HCT116 (cell line): ENCODE data around the gene FAM168B. TPM values are rescaled to one million over a fixed set of nuclear protein-coding genes. Genes with fewer than 3 reads are reported as not detected.
A peak's percentile ranks its signal among the peaks of the same experiment; 100 is the strongest.

Source experiments
- ATAC-seq: fragments of 200-7000 bp; cut with Tn5 transposase; 2 replicates; pipeline ENCODE4 v1.9.1; 2020; ENCODE audit warnings: mild to moderate bottlenecking, moderate library complexity
- BruUV-seq: library from RNA; stranded (reverse); fragments of 400-500 nt; replicated peaks from 2 replicates; lab custom pipeline; 2021; lab: Mats Ljungman, UMichigan
- CTCF ChIA-PET: fragments of 300-600 bp; sonication (Branson Sonifier 250); formaldehyde crosslinking; loops from one replicate; lab custom pipeline; 2021; ENCODE audit warnings: antibody characterized with exemption; lab: Charles Lee
- POLR2A ChIA-PET: fragments of 300-600, 350-600 bp; sonication (Branson Sonifier 250); formaldehyde crosslinking; loops from one replicate; lab custom pipeline; 2021; ENCODE audit warnings: antibody characterized with exemption; lab: Charles Lee
- RAD21 ChIA-PET, 2 experiments: fragments of 300-600 bp; sonication (Branson Sonifier 250); formaldehyde crosslinking; loops; one replicate each; lab custom pipeline; 2023; ENCODE audit warnings: low total read pairs in 2 of 2; ENCODE audit not compliant: uncharacterized antibody in 2 of 2, unreplicated experiment in 2 of 2, low non-redundant PET in 1 of 2; lab: Charles Lee
- DNase-seq: peaks from one replicate; pipeline ENCODE4 v3.0.0-alpha.2; 2010; ENCODE audit warnings: low read depth, low spot score
- H2AFZ ChIP-seq: fragments of 200-600 bp; shearing (Covaris generic), sonication (generic); 2 replicates; pipeline ENCODE4 v1.6.1; 2017; ENCODE audit warnings: low read depth, mixed run types, mixed read lengths, antibody characterized with exemption, low read length; ENCODE audit not compliant: poor library complexity, severe bottlenecking
- H3K27ac ChIP-seq: 2 replicates; pipeline ENCODE4 v1.5.1; 2012; ENCODE audit warnings: low read depth, low read length
- H3K27me3 ChIP-seq: fragments of 200-600 bp; sonication (generic); 2 replicates; pipeline ENCODE4 v1.6.1; 2016; ENCODE audit warnings: mixed run types, low read length, mixed read lengths; ENCODE audit not compliant: insufficient read depth
- H3K36me3 ChIP-seq, 2 experiments: fragments of 200-500 bp in 1 of 2; fragments of 200-600 bp in 1 of 2; sonication (Bioruptor generic) in 1 of 2; sonication (generic) in 1 of 2; 2 replicates each; pipeline versions ENCODE4 v1.5.1 to v1.6.1; 2014 to 2016; ENCODE audit warnings: low read length in 2 of 2, inconsistent platforms in 1 of 2, mixed read lengths in 1 of 2, mixed run types in 1 of 2; ENCODE audit not compliant: insufficient read depth in 2 of 2, control insufficient read depth in 1 of 2
- H3K4me1 ChIP-seq, 2 experiments: fragments of 200-600 bp in 1 of 2; sonication (generic) in 1 of 2; 2 replicates each; pipeline versions ENCODE4 v1.5.1 to v1.6.1; 2012 to 2017; ENCODE audit warnings: low read length in 2 of 2, inconsistent platforms in 1 of 2, mild to moderate bottlenecking in 1 of 2, mixed read lengths in 1 of 2, mixed run types in 1 of 2, moderate library complexity in 1 of 2; ENCODE audit not compliant: insufficient read depth in 2 of 2, control insufficient read depth in 1 of 2
- H3K4me2 ChIP-seq: fragments of 200-600 bp; sonication (generic); 2 replicates; pipeline ENCODE4 v1.6.1; 2017; ENCODE audit warnings: mixed run types, low read length, mixed read lengths
- H3K4me3 ChIP-seq, 2 experiments: fragments of 200-600 bp in 1 of 2; sonication (generic) in 1 of 2; replicated peaks in 1 of 2; 2 replicates each; pipeline ENCODE4 v1.5.1; 2011 to 2016; ENCODE audit warnings: low read length in 2 of 2, control low read depth in 1 of 2, low read depth in 1 of 2, mild to moderate bottlenecking in 1 of 2, mixed read lengths in 1 of 2, mixed run types in 1 of 2
- H3K79me2 ChIP-seq: fragments of 200-600 bp; sonication (generic); 2 replicates; pipeline ENCODE4 v1.6.1; 2017; ENCODE audit warnings: mild to moderate bottlenecking, mixed run types, low read length, moderate library complexity, mixed read lengths; ENCODE audit not compliant: insufficient read depth
- H3K9ac ChIP-seq: fragments of 200-600 bp; sonication (generic); 2 replicates; pipeline ENCODE4 v1.6.1; 2016; ENCODE audit warnings: low read length, mixed read lengths
- H3K9me2 ChIP-seq: fragments of 200-600 bp; sonication (generic), shearing (Covaris generic); 2 replicates; pipeline ENCODE4 v1.6.1; 2017; ENCODE audit warnings: mixed run types, mild to moderate bottlenecking, moderate library complexity; ENCODE audit not compliant: insufficient read depth
- H3K9me3 ChIP-seq, 2 experiments: fragments of 200-500 bp in 1 of 2; fragments of 200-600 bp in 1 of 2; sonication (Bioruptor generic) in 1 of 2; sonication (generic) in 1 of 2; 2 replicates each; pipeline ENCODE4 v1.6.1; 2014 to 2017; ENCODE audit warnings: low read length in 2 of 2, mixed read lengths in 2 of 2, inconsistent platforms in 1 of 2, low read depth in 1 of 2, mild to moderate bottlenecking in 1 of 2, mixed run types in 1 of 2, moderate library complexity in 1 of 2; ENCODE audit not compliant: control insufficient read depth in 1 of 2, insufficient read depth in 1 of 2
- H4K20me1 ChIP-seq: fragments of 200-600 bp; sonication (generic), shearing (Covaris generic); 2 replicates; pipeline ENCODE4 v1.6.1; 2017; ENCODE audit warnings: mixed run types, mild to moderate bottlenecking, moderate library complexity; ENCODE audit not compliant: insufficient read depth
- EZH2 ChIP-seq: fragments of 200-600 bp; sonication (generic); IDR thresholded peaks from 2 replicates; pipeline ENCODE4 v1.6.1; 2017; ENCODE audit warnings: antibody characterized with exemption, mixed run types
- FOSL1 ChIP-seq: IDR thresholded peaks from 2 replicates; pipeline ENCODE4 v1.6.1; 2012; ENCODE audit warnings: low read depth
- REST ChIP-seq: IDR thresholded peaks from 2 replicates; pipeline ENCODE4 v1.6.1; 2012; ENCODE audit warnings: low read depth
- TCF7L2 ChIP-seq: IDR thresholded peaks from 2 replicates; pipeline ENCODE4 v1.7.0; 2011; ENCODE audit warnings: borderline replicate concordance, inconsistent platforms; ENCODE audit not compliant: insufficient read depth, insufficient read length; ENCODE audit errors: extremely low read depth
- ZBTB33 ChIP-seq: IDR thresholded peaks from 2 replicates; pipeline ENCODE4 v1.6.1; 2011; ENCODE audit warnings: mild to moderate bottlenecking, low read length, moderate library complexity; ENCODE audit not compliant: insufficient replicate concordance; ENCODE audit errors: extremely low read depth
- ZFX ChIP-seq: fragments of 450-650 bp; IDR thresholded peaks from 2 replicates; pipeline ENCODE4 v1.6.1; 2017
- intact Hi-C: fragments of 100-400 bp; cut with micrococcal nuclease; formaldehyde crosslinking; loops from 2 replicates; pipeline ENCODE4 v1.10.0; 2022
- total RNA-seq: library from RNA; stranded (reverse); gene quantifications from one replicate; pipeline ENCODE4 v1.2.1, GENCODE V29; 2021; ENCODE audit not compliant: unreplicated experiment

Gene FAM168B
- total RNA-seq, 1 experiment from 2014 or later, result 94.5 TPM

- RAD21 ChIA-PET, result interaction anchor here in 1 of 2 experiments (0.7 kb wide), 1 partner anchor 305 kb away, joined by 3 read pairs; no protein-coding TSS in a partner anchor
- CTCF ChIA-PET, result interaction anchor here (1.0 kb wide), 1 partner anchor 390 kb away, joined by 3 read pairs; no protein-coding TSS in a partner anchor
- Histone ChIP-seq H3K9me3 (no peaks in the 10 kb centered on the region), H3K9ac (no peak overlapping the region), H3K36me3 (peaks cover 0 to 2% of the 10 kb centered on the region in 2 experiments; a peak in 1 of 4 replicates), H3K4me1 (peaks cover 13 to 18% of the 10 kb centered on the region in 2 experiments), H3K9me2 (no peaks in the 10 kb centered on the region), H3K27me3 (no peaks in the 10 kb centered on the region), H3K27ac (no peak overlapping the region), H3K79me2 (peaks cover 31% of the 10 kb centered on the region), H2AFZ (no peak overlapping the region), H4K20me1 (no peaks in the 10 kb centered on the region), H3K4me2 (no peak overlapping the region), H3K4me3 (no peak overlapping the region)
- no peak for ATAC-seq
- no TSS peak for BruUV-seq
- no peak for DNase-seq
- POLR2A ChIA-PET, result no interaction called here
- intact Hi-C loops, result loop anchor here (10.0 kb wide), 1 partner anchor 308 kb away; no protein-coding TSS in a partner anchor
- TF ChIP-seq ZBTB33, result no peak
Observed at GRCh38 chr2:131103165-131103564, 9.9 kb upstream of the FAM168B start.

GRCh38 chr2:131094463-131095281 is 1.4 kb upstream of the FAM168B start:
- Histone ChIP-seq H3K9ac (no peak overlapping the region), H3K4me3 (peak overlapping the region; percentile 75 to 84; a peak in 3 of 4 replicates), H3K9me3 (no peaks in the 10 kb centered on the region), H3K4me1 (peaks cover 3 to 16% of the 10 kb centered on the region in 2 experiments; a peak in 3 of 4 replicates), H4K20me1 (no peaks in the 10 kb centered on the region), H3K27me3 (no peaks in the 10 kb centered on the region), H2AFZ (no peak overlapping the region), H3K27ac (no peak overlapping the region), H3K9me2 (no peaks in the 10 kb centered on the region), H3K4me2 (peak overlapping the region; percentile 73), H3K36me3 (peaks cover 0 to 8% of the 10 kb centered on the region in 2 experiments; a peak in 1 of 4 replicates), H3K79me2 (peaks cover 32% of the 10 kb centered on the region)
- POLR2A ChIA-PET, result no interaction called here
- no TSS peak for BruUV-seq
- intact Hi-C loops, result loop anchor here (5.0 kb wide), 1 partner anchor 752 kb away; the partner anchor contains the start of gene IMP4
- ATAC-seq (no peak), DNase-seq (no peak)
- TF ChIP-seq REST (no peak), ZFX (no peak), TCF7L2 (no peak), ZBTB33 (no peak), FOSL1 (no peak), EZH2 (no peak)
- CTCF ChIA-PET, result no interaction called here
- RAD21 ChIA-PET, result no interaction called here
